ENCODE data around the gene TCP10L. TPM values are rescaled to one million over a fixed set of nuclear protein-coding genes. Genes with fewer than 3 reads are reported as not detected.

Gene TCP10L
- total and polyA plus RNA-seq, 2 of the 8 experiments (the other 6 are each of a cell fraction or from before 2014, with no cell fraction given), result 0.45 to 0.99 TPM

DNA sequence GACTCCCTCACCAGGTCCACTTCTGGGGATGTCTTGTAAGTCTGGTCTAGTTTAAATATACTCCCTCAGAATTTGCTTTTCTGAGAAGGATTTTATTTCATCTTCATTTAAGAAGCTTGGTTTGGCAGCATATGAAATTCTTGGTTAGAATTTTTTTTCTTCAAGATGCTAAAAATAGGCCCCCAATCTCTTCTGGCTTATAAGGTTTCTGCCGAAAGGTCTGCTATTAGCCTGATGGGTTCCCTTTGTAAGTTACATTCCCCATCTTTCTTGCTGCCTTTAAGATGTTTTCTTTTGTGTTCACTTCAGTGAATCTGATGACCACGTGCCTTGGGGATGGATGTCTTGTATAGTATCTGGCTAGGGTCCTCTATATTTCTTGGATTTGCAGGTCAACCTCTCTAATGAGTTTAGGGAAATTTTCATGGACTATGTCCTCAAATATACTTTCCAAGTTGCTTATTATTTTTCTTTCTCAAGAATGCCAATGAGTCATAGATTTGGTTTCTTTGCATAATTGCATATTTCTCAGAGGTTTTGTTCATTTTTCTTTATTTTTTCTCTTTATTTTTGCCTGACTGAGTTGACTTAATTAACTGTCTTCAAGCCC, 19.4 kb downstream of the TCP10L start:
- no peak for DNase-seq (ENCODE audit: low read depth in 1 of 2, low spot score in 2 of 2)
- no peak overlapping the region for H3K4ac ChIP-seq (replicated peaks; ENCODE audit: insufficient read length, low read depth, low read length)
- H3K36me3 ChIP-seq (ENCODE audit: control insufficient read depth in 2 of 4, insufficient read depth in 4 of 4, low read length in 3 of 4), result no peaks in the 10 kb centered on the region; a peak in 2 of 8 replicates
- H3K23ac ChIP-seq (ENCODE audit: insufficient read length), result no peak overlapping the region
- H3K4me3 ChIP-seq (ENCODE audit: extremely low read depth in 1 of 4, insufficient read depth in 2 of 4, low read depth in 3 of 4, low read length in 4 of 4), result no peak overlapping the region
- no peak overlapping the region for H4K91ac ChIP-seq (replicated peaks; ENCODE audit: insufficient read length, low read length)
- no peak overlapping the region for H3K14ac ChIP-seq (ENCODE audit: insufficient read length)
- H3K27me3 ChIP-seq (replicated peaks in 1 of 4; ENCODE audit: control insufficient read depth in 3 of 4, extremely low read depth in 1 of 4, insufficient read depth in 3 of 4, low read length in 3 of 4), result peaks cover 0 to 2% (median 0%) of the 10 kb centered on the region in 4 experiments; a peak in 1 of 7 replicates
- H3K4me1 ChIP-seq (replicated peaks in 1 of 4; ENCODE audit: control insufficient read depth in 3 of 4, insufficient read depth in 4 of 4, low read length in 3 of 4), result peaks cover 2 to 15% (median 3%) of the 10 kb centered on the region in 4 experiments; a peak in 5 of 7 replicates
- 100% methylated on average over 2 of the region's 2 CpGs; no CpG with 5 or more reads in 1 of the 2 experiments for WGBS, 2 experiments (ENCODE audit: extremely low coverage in 1 of 2, insufficient coverage in 1 of 2, insufficient read length in 1 of 2, insufficient replicate concordance in 2 of 2, low coverage in 1 of 2, low lambda C conversion rate in 2 of 2, missing lambda C conversion rate in 1 of 2)
- H3K9me3 ChIP-seq (ENCODE audit: insufficient read depth in 2 of 2, low read depth in 1 of 2, low read length in 1 of 2), result peaks cover 0 to 7% of the 10 kb centered on the region in 2 experiments; a peak in 2 of 4 replicates
- no peak overlapping the region for H2BK12ac ChIP-seq (ENCODE audit: low read depth, low read length)
- no peak overlapping the region for H3K4me2 ChIP-seq (ENCODE audit: insufficient read depth in 1 of 2, low read depth in 2 of 2, low read length in 2 of 2)
- no peak overlapping the region for H3K56ac ChIP-seq (replicated peaks; ENCODE audit: insufficient read length, low read depth, low read length)
- H4K8ac ChIP-seq (ENCODE audit: extremely low read depth, insufficient read depth, low read length), result no peak overlapping the region
- CTCF ChIA-PET (ENCODE audit: partially characterized antibody), result interaction anchor here (0.7 to 3.5 kb wide), 2 partner anchors 12 to 99 kb away, joined by 3 to 15 read pairs; no protein-coding TSS in a partner anchor
- H4K5ac ChIP-seq (ENCODE audit: insufficient read length, low read depth, low read length), result no peak overlapping the region
- FAIRE-seq, result no peak
- H3K27ac ChIP-seq (ENCODE audit: low read depth, low read length), result no peak overlapping the region
- no peaks in the 10 kb centered on the region for H4K20me1 ChIP-seq (replicated peaks in 1 of 2; ENCODE audit: control insufficient read depth in 1 of 2, insufficient read depth in 2 of 2, low read length in 2 of 2)
- H2BK120ac ChIP-seq (replicated peaks; ENCODE audit: low read depth, low read length), result no peak overlapping the region
- H2BK15ac ChIP-seq (ENCODE audit: low read length), result no peak overlapping the region
- H3K9ac ChIP-seq (replicated peaks in 1 of 4; ENCODE audit: extremely low read depth in 1 of 4, low read depth in 3 of 4, low read length in 3 of 4), result no peak overlapping the region
- no peak overlapping the region for H2BK20ac ChIP-seq (ENCODE audit: low read length)
- no peak overlapping the region for H2AFZ ChIP-seq (ENCODE audit: low read length)
- POLR2A ChIA-PET (ENCODE audit: partially characterized antibody), result no interaction called here
- no peak overlapping the region for H2BK5ac ChIP-seq (ENCODE audit: low read depth, low read length)
- no peak overlapping the region for H3K18ac ChIP-seq (ENCODE audit: extremely low read depth, low read length)
- H3K79me2 ChIP-seq (ENCODE audit: control insufficient read depth in 1 of 2, insufficient read depth in 2 of 2, low read length in 2 of 2), result no peaks in the 10 kb centered on the region
- H3K23me2 ChIP-seq (ENCODE audit: low read depth, low read length), result peaks cover 7% of the 10 kb centered on the region; the same call in 1 of the 2 replicates
- H3K79me1 ChIP-seq (ENCODE audit: low read depth, low read length), result no peaks in the 10 kb centered on the region
- H2AK5ac ChIP-seq (ENCODE audit: low read depth, low read length), result no peak overlapping the region
- TF ChIP-seq SIX5 (IDR thresholded peaks at IDR 0.05; ENCODE audit: low read depth, low read length), result no peak
- no peak for TF ChIP-seq ASH2L (IDR thresholded peaks at IDR 0.05; ENCODE audit: low read length)
- TF ChIP-seq SP1 (IDR thresholded peaks at IDR 0.05; ENCODE audit: low read depth, low read length), result no peak
- TF ChIP-seq NANOG (IDR thresholded peaks at IDR 0.05; ENCODE audit: insufficient read depth, low read depth, low read length, poor library complexity, severe bottlenecking), result no peak
- no peak for TF ChIP-seq BCL11A (IDR thresholded peaks at IDR 0.05; ENCODE audit: low read depth in 2 of 2, low read length in 2 of 2)
- no peak for TF ChIP-seq BRCA1 (IDR thresholded peaks at IDR 0.05; ENCODE audit: low read depth, low read length)
- TF ChIP-seq, protein P1, sequence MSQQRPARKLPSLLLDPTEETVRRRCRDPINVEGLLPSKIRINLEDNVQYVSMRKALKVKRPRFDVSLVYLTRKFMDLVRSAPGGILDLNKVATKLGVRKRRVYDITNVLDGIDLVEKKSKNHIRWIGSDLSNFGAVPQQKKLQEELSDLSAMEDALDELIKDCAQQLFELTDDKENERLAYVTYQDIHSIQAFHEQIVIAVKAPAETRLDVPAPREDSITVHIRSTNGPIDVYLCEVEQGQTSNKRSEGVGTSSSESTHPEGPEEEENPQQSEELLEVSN (IDR thresholded peaks at IDR 0.05), result no peak
- no peak for TF ChIP-seq GABPA (IDR thresholded peaks at IDR 0.05; ENCODE audit: borderline replicate concordance, insufficient read depth, low read length)
- TF ChIP-seq RFX5 (IDR thresholded peaks at IDR 0.05; ENCODE audit: borderline replicate concordance, low read depth, low read length), result no peak
- no peak for TF ChIP-seq CBX5 (IDR thresholded peaks at IDR 0.05; ENCODE audit: low read depth, low read length)
- TF ChIP-seq POLR2AphosphoS5 (IDR thresholded peaks at IDR 0.05; ENCODE audit: low read depth, low read length), result no peak
- TF ChIP-seq TBP (IDR thresholded peaks at IDR 0.05; ENCODE audit: low read depth, low read length), result no peak

All from H1 (cell line).